Measurements from ENCODE around the gene GRB10. TPM values are rescaled to one million over a fixed set of nuclear protein-coding genes. Genes with fewer than 3 reads are reported as not detected.

Gene GRB10
- total and polyA plus RNA-seq, 2 of the 8 experiments (the other 6 are each of a cell fraction or from before 2014, with no cell fraction given), result 35.7 to 97.0 TPM

DNA sequence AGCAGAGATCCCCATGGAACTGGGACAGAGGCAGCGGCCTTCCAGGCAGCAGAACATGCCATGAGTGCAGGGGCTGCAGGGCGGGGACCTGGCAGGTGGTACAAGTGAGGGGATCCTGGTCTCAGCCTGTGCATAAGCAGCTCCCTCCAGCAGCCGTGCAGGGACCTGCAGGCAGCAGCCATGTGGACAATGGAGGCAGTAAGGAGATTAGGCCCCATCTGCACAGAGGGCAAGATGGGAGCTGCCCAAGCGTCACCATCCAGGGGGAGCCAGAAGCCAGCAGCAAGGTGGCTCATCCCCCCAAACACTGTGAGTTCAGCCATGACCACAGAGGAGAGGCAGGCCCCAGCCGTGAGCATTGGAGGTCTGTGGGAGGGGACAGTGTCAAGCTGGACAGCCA is 220.6 kb downstream of the GRB10 start (continued):
- TF ChIP-seq, protein P1, sequence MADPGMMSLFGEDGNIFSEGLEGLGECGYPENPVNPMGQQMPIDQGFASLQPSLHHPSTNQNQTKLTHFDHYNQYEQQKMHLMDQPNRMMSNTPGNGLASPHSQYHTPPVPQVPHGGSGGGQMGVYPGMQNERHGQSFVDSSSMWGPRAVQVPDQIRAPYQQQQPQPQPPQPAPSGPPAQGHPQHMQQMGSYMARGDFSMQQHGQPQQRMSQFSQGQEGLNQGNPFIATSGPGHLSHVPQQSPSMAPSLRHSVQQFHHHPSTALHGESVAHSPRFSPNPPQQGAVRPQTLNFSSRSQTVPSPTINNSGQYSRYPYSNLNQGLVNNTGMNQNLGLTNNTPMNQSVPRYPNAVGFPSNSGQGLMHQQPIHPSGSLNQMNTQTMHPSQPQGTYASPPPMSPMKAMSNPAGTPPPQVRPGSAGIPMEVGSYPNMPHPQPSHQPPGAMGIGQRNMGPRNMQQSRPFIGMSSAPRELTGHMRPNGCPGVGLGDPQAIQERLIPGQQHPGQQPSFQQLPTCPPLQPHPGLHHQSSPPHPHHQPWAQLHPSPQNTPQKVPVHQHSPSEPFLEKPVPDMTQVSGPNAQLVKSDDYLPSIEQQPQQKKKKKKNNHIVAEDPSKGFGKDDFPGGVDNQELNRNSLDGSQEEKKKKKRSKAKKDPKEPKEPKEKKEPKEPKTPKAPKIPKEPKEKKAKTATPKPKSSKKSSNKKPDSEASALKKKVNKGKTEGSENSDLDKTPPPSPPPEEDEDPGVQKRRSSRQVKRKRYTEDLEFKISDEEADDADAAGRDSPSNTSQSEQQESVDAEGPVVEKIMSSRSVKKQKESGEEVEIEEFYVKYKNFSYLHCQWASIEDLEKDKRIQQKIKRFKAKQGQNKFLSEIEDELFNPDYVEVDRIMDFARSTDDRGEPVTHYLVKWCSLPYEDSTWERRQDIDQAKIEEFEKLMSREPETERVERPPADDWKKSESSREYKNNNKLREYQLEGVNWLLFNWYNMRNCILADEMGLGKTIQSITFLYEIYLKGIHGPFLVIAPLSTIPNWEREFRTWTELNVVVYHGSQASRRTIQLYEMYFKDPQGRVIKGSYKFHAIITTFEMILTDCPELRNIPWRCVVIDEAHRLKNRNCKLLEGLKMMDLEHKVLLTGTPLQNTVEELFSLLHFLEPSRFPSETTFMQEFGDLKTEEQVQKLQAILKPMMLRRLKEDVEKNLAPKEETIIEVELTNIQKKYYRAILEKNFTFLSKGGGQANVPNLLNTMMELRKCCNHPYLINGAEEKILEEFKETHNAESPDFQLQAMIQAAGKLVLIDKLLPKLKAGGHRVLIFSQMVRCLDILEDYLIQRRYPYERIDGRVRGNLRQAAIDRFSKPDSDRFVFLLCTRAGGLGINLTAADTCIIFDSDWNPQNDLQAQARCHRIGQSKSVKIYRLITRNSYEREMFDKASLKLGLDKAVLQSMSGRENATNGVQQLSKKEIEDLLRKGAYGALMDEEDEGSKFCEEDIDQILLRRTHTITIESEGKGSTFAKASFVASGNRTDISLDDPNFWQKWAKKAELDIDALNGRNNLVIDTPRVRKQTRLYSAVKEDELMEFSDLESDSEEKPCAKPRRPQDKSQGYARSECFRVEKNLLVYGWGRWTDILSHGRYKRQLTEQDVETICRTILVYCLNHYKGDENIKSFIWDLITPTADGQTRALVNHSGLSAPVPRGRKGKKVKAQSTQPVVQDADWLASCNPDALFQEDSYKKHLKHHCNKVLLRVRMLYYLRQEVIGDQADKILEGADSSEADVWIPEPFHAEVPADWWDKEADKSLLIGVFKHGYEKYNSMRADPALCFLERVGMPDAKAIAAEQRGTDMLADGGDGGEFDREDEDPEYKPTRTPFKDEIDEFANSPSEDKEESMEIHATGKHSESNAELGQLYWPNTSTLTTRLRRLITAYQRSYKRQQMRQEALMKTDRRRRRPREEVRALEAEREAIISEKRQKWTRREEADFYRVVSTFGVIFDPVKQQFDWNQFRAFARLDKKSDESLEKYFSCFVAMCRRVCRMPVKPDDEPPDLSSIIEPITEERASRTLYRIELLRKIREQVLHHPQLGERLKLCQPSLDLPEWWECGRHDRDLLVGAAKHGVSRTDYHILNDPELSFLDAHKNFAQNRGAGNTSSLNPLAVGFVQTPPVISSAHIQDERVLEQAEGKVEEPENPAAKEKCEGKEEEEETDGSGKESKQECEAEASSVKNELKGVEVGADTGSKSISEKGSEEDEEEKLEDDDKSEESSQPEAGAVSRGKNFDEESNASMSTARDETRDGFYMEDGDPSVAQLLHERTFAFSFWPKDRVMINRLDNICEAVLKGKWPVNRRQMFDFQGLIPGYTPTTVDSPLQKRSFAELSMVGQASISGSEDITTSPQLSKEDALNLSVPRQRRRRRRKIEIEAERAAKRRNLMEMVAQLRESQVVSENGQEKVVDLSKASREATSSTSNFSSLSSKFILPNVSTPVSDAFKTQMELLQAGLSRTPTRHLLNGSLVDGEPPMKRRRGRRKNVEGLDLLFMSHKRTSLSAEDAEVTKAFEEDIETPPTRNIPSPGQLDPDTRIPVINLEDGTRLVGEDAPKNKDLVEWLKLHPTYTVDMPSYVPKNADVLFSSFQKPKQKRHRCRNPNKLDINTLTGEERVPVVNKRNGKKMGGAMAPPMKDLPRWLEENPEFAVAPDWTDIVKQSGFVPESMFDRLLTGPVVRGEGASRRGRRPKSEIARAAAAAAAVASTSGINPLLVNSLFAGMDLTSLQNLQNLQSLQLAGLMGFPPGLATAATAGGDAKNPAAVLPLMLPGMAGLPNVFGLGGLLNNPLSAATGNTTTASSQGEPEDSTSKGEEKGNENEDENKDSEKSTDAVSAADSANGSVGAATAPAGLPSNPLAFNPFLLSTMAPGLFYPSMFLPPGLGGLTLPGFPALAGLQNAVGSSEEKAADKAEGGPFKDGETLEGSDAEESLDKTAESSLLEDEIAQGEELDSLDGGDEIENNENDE (IDR thresholded peaks at IDR 0.05; ENCODE audit: insufficient replicate concordance, low read length), result no peak

Data from H1 (cell line).